SK-N-MC (cell line): ENCODE measurements around the gene SNRPD3.
"Not testable (repeated sequence)": the region's sequence is repeated elsewhere in the genome, so short reads cannot be mapped to it uniquely, and the experiment has no call there.

Source experiments
- DNase-seq: peaks from one replicate; pipeline ENCODE4 v3.0.0-alpha.2; 2011; ENCODE audit warnings: low read depth, low spot score
- H3K27ac ChIP-seq: fragments of 200-600 bp; sonication (generic); 2 replicates; pipeline ENCODE4 v1.5.1; 2016; ENCODE audit warnings: mixed run types
- H3K36me3 ChIP-seq: fragments of 200-600 bp; sonication (generic); 2 replicates; pipeline ENCODE4 v1.6.1; 2017; ENCODE audit warnings: antibody characterized with exemption, low read length, mixed read lengths; ENCODE audit not compliant: insufficient read depth
- H3K4me3 ChIP-seq: fragments of 200-600 bp; sonication (generic); 2 replicates; pipeline ENCODE4 v1.5.1; 2016
- H3K9ac ChIP-seq: fragments of 200-600 bp; sonication (generic); 2 replicates; pipeline ENCODE4 v1.8.0; 2017; ENCODE audit warnings: mixed run types, mixed read lengths; ENCODE audit not compliant: insufficient read length
- H3K9me3 ChIP-seq: fragments of 200-600 bp; sonication (generic); 2 replicates; pipeline ENCODE4 v1.6.1; 2017; ENCODE audit warnings: low read depth, mild to moderate bottlenecking, antibody characterized with exemption, low read length, moderate library complexity, mixed read lengths
- EZH2 ChIP-seq: fragments of 200-600 bp; sonication (generic); IDR thresholded peaks from one replicate; pipeline ENCODE4 v1.6.1; 2017; ENCODE audit warnings: antibody characterized with exemption
- FOXP2 ChIP-seq: optimal IDR thresholded peaks from 2 replicates; pipeline ENCODE3; 2011; ENCODE audit warnings: mild to moderate bottlenecking, moderate library complexity; ENCODE audit not compliant: insufficient read depth; ENCODE audit errors: extremely low read length, control extremely low read depth
- POLR2AphosphoS5 ChIP-seq: IDR thresholded peaks from 2 replicates; pipeline ENCODE4 v1.6.1; 2012; ENCODE audit warnings: mild to moderate bottlenecking, low read depth, low read length, borderline replicate concordance

The SNRPD3 gene

GRCh38 chr22:24590596-24591173 is 34.9 kb downstream of the SNRPD3 start:
- Histone ChIP-seq H3K9me3 (no peaks in the 10 kb centered on the region), H3K4me3 (no peak overlapping the region), H3K9ac (no peak overlapping the region), H3K27ac (no peak overlapping the region), H3K36me3 (no peaks in the 10 kb centered on the region)
- DNase-seq: no peak
- TF ChIP-seq POLR2AphosphoS5 (no peak), FOXP2 (no peak), EZH2 (no peak)

DNA sequence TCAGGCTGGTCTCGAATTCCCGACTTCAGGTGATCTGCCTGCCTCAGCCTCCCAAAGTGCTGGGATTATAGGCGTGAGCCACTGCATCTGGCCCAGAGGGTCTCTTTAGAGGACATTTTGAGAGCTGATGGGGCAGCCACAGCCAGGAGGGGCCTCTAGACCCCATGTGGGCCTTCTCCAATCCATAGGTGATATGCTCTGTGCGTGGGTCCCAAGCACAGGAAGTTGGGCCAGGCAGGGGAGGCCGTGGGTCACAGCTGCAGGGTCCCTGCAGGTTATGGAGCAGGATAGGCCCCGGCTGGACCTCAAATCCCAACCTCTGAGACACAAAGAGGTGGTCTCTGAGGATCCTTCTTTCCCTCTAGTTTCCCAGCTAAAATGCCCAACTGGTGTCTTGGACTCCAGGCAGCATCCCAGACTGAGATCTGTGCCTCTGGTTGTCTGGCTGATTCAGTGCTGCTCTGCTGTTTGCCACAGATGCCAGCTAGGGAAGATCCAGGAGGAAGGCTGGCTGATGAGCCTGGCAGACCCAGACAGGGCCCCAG is 35.6 kb downstream of the SNRPD3 start:
- Histone ChIP-seq H3K4me3 (no peak overlapping the region), H3K9ac (no peak overlapping the region), H3K36me3 (no peaks in the 10 kb centered on the region), H3K9me3 (no peaks in the 10 kb centered on the region), H3K27ac (no peak overlapping the region)
- no peak for DNase-seq
- TF ChIP-seq FOXP2 (no peak), EZH2 (no peak), POLR2AphosphoS5 (no peak)

DNA sequence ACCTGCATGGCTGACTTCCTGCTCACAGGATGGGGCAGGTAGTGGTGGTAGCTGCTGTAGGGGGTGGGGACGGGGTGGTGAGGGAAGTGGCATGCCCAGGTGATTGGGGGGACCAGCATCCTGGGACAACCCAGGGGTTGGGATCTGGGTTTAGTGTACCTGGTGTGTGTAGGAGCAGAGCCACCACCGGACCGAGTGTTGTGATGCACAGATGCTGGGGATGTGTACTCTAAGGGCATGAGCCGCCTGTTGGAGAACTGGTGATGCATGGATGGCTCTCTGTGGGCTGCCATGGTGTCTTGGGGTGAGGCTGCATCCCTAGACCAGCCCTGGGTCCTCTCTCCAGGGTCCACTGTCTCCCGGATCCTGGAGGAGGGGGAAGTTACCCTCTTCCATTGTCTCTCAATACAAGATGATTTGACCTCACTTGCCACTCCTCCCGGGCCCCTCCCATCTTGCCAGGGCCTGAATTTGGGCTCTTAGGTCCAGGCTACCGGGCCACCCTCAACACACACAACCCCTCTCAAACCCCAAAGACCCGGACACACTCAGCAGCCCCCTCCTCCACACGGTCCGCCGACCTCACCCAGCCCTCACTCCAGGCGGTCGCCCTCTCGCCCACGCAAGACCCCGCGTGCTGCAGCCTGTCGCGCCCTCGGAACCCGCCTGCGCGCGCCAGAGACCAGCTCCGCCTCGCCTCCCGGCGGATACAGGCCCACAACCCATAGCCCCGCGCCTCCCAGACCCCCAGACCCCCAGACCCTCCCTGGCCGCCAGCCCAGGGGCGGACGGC is 36.5 kb downstream of the SNRPD3 start:
- Histone ChIP-seq H3K36me3 (no peaks in the 10 kb centered on the region), H3K9ac (no peak overlapping the region), H3K9me3 (no peaks in the 10 kb centered on the region), H3K27ac (no peak overlapping the region), H3K4me3 (no peak overlapping the region)
- no peak for TF ChIP-seq EZH2
- TF ChIP-seq FOXP2: no peak
- TF ChIP-seq POLR2AphosphoS5: no peak
- DNase-seq: no peak

DNA sequence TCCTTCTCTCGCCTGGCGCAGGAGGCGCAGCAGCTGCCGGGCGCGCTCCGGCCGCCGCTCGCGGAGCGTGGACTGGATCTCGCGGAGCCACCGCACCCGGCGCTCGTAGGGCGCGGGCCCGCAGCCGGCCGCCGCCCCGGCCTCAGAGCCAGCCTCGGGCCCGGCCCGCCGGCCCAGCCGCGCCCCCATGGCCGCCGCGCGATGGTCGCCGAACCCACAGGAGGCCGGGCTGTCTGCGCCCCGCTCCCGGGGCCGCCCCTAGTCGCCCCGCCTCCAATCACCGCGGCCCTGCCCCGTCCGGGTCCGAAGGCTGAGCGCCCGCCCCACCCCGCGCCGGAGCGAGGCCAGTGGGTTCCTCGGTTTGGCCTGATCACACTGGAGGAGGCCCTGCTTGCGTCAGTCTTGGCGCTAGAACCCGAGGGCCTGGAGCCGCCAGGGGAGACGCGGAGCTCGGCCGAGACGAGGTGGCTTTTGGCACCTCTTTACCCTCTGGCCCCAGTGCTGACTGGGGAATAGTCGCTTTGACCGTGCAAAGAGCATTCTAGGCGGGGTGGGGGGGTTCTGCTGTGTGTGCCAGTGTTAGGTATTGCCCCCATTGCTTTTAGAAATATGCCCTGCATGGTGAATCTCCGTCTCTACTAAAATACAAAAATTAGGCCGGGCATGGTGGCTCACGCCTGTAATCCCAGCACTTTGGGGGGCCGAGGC is 37.2 kb downstream of the SNRPD3 start, which contains the start of gene LRRC75B:
TSS of gene LRRC75B (minus strand) at position 223 of the 708 bp plus-strand sequence. CDS start at position 189, 34 bp downstream.
- DNase-seq: no peak
- H3K9me3 ChIP-seq: no peaks in the 10 kb centered on the region
- H3K36me3 ChIP-seq: no peaks in the 10 kb centered on the region
- no peak within 1 kb of the TSS for H3K4me3 ChIP-seq
- H3K27ac ChIP-seq: no peak within 1 kb of the TSS
- no peak for TF ChIP-seq FOXP2
- no peak within 1 kb of the TSS for H3K9ac ChIP-seq

- H3K36me3 ChIP-seq, H3K9me3 ChIP-seq, H3K9ac ChIP-seq, DNase-seq, H3K27ac ChIP-seq, H3K4me3 ChIP-seq: not testable (repeated sequence)
These were observed 37.7 kb downstream of the SNRPD3 start for GRCh38 chr22:24593559-24593835.

DNA sequence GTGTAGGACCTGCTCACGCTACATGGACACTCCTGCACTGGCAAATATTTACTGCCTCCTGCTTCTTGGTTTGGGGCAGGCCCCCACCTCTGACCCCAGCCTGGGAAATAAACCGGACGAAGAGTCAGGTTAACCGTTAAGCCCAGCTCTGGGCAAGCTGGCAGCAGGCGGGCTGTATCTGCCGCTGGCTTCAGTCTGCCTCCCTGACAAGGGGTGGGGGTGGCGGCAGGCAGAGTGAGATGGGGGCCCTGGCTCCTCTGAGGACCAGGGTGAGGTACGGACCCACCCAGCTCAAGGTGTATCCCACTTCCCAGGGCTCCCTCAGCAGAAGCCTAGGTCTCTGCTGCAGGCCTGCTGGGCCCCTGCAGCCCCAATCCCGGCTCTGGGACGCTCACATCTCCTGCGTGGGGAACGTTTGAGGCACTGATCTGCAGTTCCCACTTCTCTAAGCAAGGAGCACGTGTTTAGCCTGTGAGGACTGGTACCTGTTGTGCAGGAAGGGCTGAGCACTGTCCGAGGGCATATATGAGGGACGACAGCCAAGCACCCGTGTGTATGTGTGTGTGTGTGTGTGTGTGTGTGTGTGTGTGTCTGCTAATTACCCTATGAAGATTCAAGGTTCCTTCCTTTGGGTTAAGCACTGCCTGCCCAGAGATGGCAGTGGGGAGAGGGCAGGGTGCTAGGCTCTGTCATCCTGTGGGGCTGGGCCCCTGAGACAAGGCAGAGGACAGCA is 38.2 kb downstream of the SNRPD3 start:
- Histone ChIP-seq H3K9me3 (no peaks in the 10 kb centered on the region), H3K4me3 (no peak overlapping the region), H3K9ac (no peak overlapping the region), H3K27ac (no peak overlapping the region), H3K36me3 (no peaks in the 10 kb centered on the region)
- TF ChIP-seq FOXP2 (no peak), POLR2AphosphoS5 (no peak), EZH2 (no peak)
- no peak for DNase-seq

DNA sequence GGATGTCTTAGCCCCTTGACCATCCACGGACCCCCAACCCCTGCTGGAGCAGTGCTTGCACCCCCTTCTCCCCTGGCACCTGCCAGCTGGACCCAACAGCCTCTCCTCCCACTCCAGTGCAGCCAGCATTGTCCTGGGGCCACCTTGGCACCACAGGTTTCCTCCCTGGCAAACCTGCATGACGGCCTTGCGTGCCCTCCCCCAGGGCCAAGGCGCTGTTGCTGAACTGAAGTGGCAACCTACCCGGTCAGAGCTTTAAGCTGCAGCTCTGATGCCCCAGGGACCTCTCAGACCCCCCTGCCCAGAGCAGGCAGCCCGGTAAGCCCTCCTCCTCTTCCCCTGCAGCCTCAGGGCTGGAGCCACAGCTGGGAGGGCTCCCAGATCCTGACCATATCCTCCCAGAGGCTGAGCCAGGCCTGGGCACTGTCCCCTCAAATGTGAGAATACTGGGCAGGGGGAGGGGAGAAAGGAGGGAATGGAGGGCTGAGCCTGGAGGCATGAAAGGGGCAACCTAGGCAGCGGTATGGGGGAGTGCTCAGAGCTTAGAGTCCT is 38.8 kb downstream of the SNRPD3 start:
- no peaks in the 10 kb centered on the region for H3K36me3 ChIP-seq
- TF ChIP-seq POLR2AphosphoS5: no peak
- TF ChIP-seq EZH2: no peak
- no peak for TF ChIP-seq FOXP2
- H3K4me3 ChIP-seq: no peak overlapping the region
- DNase-seq: no peak
- H3K9ac ChIP-seq: no peak overlapping the region
- H3K9me3 ChIP-seq: no peaks in the 10 kb centered on the region
- no peak overlapping the region for H3K27ac ChIP-seq

DNA sequence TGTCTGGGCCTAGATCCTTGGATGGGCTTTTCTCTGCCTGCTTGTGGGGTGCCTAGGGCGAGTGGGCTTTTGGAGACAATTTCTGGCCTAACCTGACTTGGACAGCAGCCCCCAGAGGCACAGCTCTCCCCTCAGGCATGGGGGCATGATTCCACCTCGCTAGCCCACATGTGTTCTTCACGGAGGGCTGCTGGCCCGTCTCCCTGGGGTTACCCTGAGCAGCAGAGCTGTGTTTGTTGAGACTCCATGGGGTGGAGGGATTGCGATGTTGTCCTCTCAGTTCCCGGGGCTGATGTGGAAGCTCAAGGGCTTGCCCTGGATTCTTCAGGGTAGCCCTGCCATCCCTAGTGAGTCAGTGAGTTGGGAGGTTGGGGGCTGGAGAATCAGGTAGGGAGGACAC is 39.4 kb downstream of the SNRPD3 start:
- Histone ChIP-seq H3K27ac (no peak overlapping the region), H3K36me3 (no peaks in the 10 kb centered on the region), H3K4me3 (no peak overlapping the region), H3K9ac (no peak overlapping the region), H3K9me3 (no peaks in the 10 kb centered on the region)
- no peak for DNase-seq
- TF ChIP-seq EZH2 (no peak), POLR2AphosphoS5 (no peak), FOXP2 (no peak)
